Thyroid gland (tissue), 4 donors: ENCODE data around the gene ULBP2.

Experiments used
- POLR2A ChIP-seq, 2 donors: fragments of 450-650 bp; IDR thresholded peaks; one replicate each; pipeline ENCODE4 v1.6.1; 2017; ENCODE audit warnings: antibody characterized with exemption in 2 of 2, mild to moderate bottlenecking in 2 of 2, moderate library complexity in 1 of 2
- TF ChIP-seq, protein P1 (sequence below), 6 experiments: fragments of 200-600 bp in 3 of 6; fragments of 450-650 bp in 3 of 6; sonication (generic) in 3 of 6; IDR thresholded peaks; one replicate each; pipeline ENCODE4 v1.5.1; 2016 to 2019; ENCODE audit warnings: antibody characterized with exemption in 6 of 6, mild to moderate bottlenecking in 2 of 6, inconsistent platforms in 1 of 6, moderate library complexity in 1 of 6

GRCh38 chr6:149936743-149937142 is 5.1 kb upstream of the ULBP2 start:
- TF ChIP-seq, protein P1, sequence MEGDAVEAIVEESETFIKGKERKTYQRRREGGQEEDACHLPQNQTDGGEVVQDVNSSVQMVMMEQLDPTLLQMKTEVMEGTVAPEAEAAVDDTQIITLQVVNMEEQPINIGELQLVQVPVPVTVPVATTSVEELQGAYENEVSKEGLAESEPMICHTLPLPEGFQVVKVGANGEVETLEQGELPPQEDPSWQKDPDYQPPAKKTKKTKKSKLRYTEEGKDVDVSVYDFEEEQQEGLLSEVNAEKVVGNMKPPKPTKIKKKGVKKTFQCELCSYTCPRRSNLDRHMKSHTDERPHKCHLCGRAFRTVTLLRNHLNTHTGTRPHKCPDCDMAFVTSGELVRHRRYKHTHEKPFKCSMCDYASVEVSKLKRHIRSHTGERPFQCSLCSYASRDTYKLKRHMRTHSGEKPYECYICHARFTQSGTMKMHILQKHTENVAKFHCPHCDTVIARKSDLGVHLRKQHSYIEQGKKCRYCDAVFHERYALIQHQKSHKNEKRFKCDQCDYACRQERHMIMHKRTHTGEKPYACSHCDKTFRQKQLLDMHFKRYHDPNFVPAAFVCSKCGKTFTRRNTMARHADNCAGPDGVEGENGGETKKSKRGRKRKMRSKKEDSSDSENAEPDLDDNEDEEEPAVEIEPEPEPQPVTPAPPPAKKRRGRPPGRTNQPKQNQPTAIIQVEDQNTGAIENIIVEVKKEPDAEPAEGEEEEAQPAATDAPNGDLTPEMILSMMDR (IDR thresholded peaks at IDR 0.05) = no peak
- no peak for TF ChIP-seq POLR2A (IDR thresholded peaks at IDR 0.05)
